WERI-Rb-1 (cell line): Measurements from ENCODE around the gene PTPN13.
"Not testable (repeated sequence)": the region's sequence is repeated elsewhere in the genome, so short reads cannot be mapped to it uniquely, and the experiment has no call there.

Experiments
- DNase-seq: peaks from one replicate; pipeline ENCODE4 v3.0.0-alpha.2; 2020
- H3K27ac ChIP-seq: fragments of 250-450 bp; sonication (Bioruptor Pico); 2 replicates; pipeline ENCODE4 v1.5.1; 2020; ENCODE audit warnings: mild to moderate bottlenecking, moderate library complexity
- H3K27me3 ChIP-seq: fragments of 250-450 bp; sonication (Bioruptor Pico); 2 replicates; pipeline ENCODE4 v1.5.1; 2021; ENCODE audit warnings: mild to moderate bottlenecking, low read depth, moderate library complexity; ENCODE audit not compliant: insufficient read depth, severe bottlenecking
- H3K36me3 ChIP-seq: fragments of 250-450 bp; sonication (Bioruptor Pico); 2 replicates; pipeline ENCODE4 v1.5.1; 2020; ENCODE audit warnings: mild to moderate bottlenecking, moderate library complexity
- H3K4me3 ChIP-seq: 2 replicates; pipeline ENCODE4 v1.5.1; 2011; ENCODE audit warnings: low read depth, mild to moderate bottlenecking, control low read depth, low read length
- H3K9me3 ChIP-seq: fragments of 250-450 bp; sonication (Bioruptor Pico); 2 replicates; pipeline ENCODE4 v1.5.1; 2021; ENCODE audit warnings: mild to moderate bottlenecking, moderate library complexity; ENCODE audit not compliant: severe bottlenecking
- TF ChIP-seq, protein P1 (sequence below): IDR thresholded peaks from 2 replicates; pipeline ENCODE4 v1.5.1; 2011; ENCODE audit warnings: low read depth, mild to moderate bottlenecking, control low read depth, inconsistent platforms, low read length

Gene PTPN13

DNA sequence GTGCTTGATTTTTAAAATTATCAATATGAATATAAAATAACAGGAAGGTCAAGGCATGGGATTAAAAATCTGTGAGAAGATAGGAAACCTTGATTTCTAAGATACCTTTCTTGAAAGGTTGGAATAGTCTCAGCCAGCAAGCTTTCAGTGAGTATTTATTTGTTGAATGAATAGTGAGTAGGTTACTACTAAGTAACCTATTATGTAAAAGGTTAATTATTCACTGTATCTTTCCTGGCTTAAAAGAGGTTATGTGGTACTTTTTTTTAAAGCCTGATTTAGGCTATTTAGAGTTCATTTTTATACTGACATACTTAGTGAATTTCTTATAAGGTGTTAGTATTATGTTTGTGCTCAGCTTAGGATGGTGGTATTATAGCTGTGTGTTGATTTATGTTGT is 123.5 kb downstream of the PTPN13 start:
- Histone ChIP-seq H3K9me3 (no peaks in the 10 kb centered on the region), H3K27me3 (no peaks in the 10 kb centered on the region), H3K36me3 (peaks cover 25% of the 10 kb centered on the region), H3K27ac (no peak overlapping the region), H3K4me3 (no peak overlapping the region)
- no peak for DNase-seq
- TF ChIP-seq, protein P1, sequence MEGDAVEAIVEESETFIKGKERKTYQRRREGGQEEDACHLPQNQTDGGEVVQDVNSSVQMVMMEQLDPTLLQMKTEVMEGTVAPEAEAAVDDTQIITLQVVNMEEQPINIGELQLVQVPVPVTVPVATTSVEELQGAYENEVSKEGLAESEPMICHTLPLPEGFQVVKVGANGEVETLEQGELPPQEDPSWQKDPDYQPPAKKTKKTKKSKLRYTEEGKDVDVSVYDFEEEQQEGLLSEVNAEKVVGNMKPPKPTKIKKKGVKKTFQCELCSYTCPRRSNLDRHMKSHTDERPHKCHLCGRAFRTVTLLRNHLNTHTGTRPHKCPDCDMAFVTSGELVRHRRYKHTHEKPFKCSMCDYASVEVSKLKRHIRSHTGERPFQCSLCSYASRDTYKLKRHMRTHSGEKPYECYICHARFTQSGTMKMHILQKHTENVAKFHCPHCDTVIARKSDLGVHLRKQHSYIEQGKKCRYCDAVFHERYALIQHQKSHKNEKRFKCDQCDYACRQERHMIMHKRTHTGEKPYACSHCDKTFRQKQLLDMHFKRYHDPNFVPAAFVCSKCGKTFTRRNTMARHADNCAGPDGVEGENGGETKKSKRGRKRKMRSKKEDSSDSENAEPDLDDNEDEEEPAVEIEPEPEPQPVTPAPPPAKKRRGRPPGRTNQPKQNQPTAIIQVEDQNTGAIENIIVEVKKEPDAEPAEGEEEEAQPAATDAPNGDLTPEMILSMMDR, result no peak

DNA sequence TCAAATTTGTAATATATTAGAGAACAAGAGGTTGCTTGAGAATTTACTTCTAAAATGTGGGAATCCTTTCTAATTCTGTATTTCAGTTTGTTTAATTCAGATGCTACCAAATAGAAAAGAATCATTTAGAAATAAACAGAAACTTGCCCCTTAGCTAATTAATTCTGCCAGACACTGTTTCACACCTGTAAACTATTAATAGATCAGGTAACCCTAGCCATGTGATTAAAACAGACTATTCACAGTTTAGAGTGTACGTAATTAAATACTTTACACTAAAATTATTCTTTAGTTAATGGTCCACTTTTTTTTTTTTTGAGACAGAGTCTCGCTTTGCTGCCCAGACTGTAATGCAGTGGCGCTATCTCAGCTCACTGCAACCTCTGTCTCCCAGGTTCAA is 124.0 kb downstream of the PTPN13 start:
- no peaks in the 10 kb centered on the region for H3K27me3 ChIP-seq
- TF ChIP-seq, protein P1, result no peak
- H3K27ac ChIP-seq, result no peak overlapping the region
- peaks cover 29% of the 10 kb centered on the region for H3K36me3 ChIP-seq
- no peaks in the 10 kb centered on the region for H3K9me3 ChIP-seq
- H3K4me3 ChIP-seq, result no peak overlapping the region
- no peak for DNase-seq

DNA sequence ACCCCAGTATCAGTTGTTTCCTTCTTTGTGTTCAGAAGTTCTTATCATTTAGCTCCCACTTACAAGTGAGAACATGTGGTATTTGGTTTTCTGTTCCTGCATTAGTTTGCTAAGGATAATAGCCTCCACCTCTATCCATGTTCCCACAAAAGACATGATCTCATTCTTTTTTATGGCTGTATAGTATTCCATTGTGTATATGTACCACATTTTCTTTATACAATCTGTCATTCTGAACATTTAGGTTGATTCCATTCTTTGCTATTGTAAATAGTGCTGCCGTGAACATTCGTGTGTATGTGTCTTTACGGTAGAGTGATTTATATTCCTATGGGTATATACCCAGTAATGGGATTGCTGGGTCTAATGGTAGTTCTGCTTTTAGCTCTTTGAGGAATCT is 125.0 kb downstream of the PTPN13 start:
- not testable (repeated sequence) for H3K27me3 ChIP-seq, H3K27ac ChIP-seq, DNase-seq, H3K9me3 ChIP-seq, H3K4me3 ChIP-seq
- H3K36me3 ChIP-seq, result peaks cover 39% of the 10 kb centered on the region

DNA sequence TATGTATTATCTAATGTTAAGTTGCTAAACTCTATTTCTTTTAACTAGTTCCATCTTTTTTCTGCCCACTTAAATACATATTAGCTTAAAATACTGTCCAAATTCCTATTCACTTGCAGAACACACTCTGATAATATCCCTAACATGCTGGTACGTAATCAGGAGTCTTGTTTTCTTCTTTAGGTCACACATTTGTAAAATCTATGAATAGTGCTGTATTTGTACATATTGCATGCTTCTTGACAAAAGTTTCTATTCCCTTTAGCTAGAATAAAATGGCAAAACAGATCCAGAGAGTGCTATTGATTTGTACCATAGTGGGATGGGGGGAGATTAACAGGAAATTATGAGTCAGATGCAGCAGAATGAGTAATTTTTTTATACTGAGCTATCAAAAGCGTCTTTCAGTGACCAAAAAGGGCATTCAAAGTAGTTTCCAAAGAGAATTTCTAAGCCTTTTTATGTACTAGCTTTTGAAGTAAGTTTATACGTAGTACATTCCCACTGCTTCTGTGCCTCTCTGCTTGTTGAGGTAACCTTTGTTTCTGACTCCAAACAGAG is 126.5 kb downstream of the PTPN13 start:
- no peak for DNase-seq
- Histone ChIP-seq H3K27me3 (no peaks in the 10 kb centered on the region), H3K9me3 (no peaks in the 10 kb centered on the region), H3K36me3 (peaks cover 41% of the 10 kb centered on the region), H3K4me3 (no peak overlapping the region), H3K27ac (no peak overlapping the region)
- TF ChIP-seq, protein P1, result no peak

DNA sequence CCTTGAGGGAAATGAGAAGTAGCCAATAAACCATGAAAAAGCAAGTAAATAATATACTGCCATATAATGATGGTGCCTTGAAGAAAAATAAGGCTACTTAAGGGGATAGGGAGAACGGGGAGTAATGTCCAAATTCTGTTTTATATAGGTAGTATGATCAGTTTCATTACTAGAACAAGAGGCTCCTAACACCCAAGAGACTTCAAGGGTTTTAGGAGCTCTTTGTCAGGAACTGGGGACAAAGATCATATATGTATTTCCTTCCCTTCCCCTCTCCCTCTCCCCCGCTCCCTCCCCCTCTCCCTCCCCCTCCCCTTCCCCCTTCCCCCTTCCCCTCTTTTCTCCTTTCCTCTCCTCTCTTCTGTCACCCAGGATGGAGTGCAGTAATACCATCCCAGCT is 127.3 kb downstream of the PTPN13 start:
- H3K36me3 ChIP-seq, result peaks cover 45% of the 10 kb centered on the region
- TF ChIP-seq, protein P1, result no peak
- DNase-seq, result no peak
- no peak overlapping the region for H3K4me3 ChIP-seq
- H3K27me3 ChIP-seq, result no peaks in the 10 kb centered on the region
- H3K27ac ChIP-seq, result no peak overlapping the region
- no peaks in the 10 kb centered on the region for H3K9me3 ChIP-seq

DNA sequence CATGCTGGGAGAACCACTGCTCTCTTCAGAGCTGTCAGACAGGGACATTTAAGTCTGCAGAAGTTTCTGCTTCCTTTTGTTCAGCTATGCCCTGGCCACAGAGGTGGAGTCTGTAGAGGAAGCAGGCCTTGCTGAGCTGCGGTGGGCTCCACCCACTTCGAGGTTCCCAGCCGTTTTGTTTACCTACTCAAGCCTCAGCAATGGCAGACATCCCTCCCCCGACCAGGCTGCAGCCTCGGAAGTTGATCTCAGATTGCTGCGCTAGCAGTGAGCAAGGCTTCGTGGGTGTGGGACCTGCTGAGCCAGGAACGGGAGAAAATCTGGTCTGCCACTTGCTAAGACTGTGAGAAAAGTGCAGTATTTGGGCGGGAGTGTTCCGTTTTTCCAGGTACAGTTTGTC is 136.2 kb downstream of the PTPN13 start:
- no peak for DNase-seq
- Histone ChIP-seq H3K9me3 (no peaks in the 10 kb centered on the region), H3K36me3 (peaks cover 44% of the 10 kb centered on the region)

More for the DNA sequence above, 136.2 kb downstream of the PTPN13 start:
- Histone ChIP-seq H3K27ac (no peak overlapping the region), H3K4me3 (no peak overlapping the region), H3K27me3 (no peaks in the 10 kb centered on the region)
- TF ChIP-seq, protein P1, result no peak
